GM19351 (cell line): ENCODE measurements around the gene WNT3A.
"Not testable (repeated sequence)": the region's sequence is repeated elsewhere in the genome, so short reads cannot be mapped to it uniquely, and the experiment has no call there.

Source experiments
- ATAC-seq: cut with Tn5 transposase; IDR thresholded peaks from one replicate; pipeline ENCODE4 v1.9.1; 2021; ENCODE audit warnings: mild to moderate bottlenecking, moderate library complexity; ENCODE audit not compliant: unreplicated experiment

Gene WNT3A

GRCh38 chr1:228011721-228012311, 5.0 kb downstream of the WNT3A start:
- ATAC-seq = no peak

- ATAC-seq = no peak
Observed at GRCh38 chr1:228012555-228012954, 5.8 kb downstream of the WNT3A start.

- no peak for ATAC-seq
Observed at GRCh38 chr1:228013131-228013934, 6.5 kb downstream of the WNT3A start.

- ATAC-seq = no peak
Observed at GRCh38 chr1:228013935-228014930, 7.4 kb downstream of the WNT3A start.

GRCh38 chr1:228015276-228016180, 8.7 kb downstream of the WNT3A start:
- ATAC-seq = no peak

GRCh38 chr1:228016181-228016510, 9.3 kb downstream of the WNT3A start:
- no peak for ATAC-seq

GRCh38 chr1:228016653-228017355, 10.0 kb downstream of the WNT3A start:
- no peak for ATAC-seq

- no peak for ATAC-seq
Observed at GRCh38 chr1:228017356-228018124, 10.7 kb downstream of the WNT3A start.

- ATAC-seq = no peak
Observed at GRCh38 chr1:228018125-228018398, 11.3 kb downstream of the WNT3A start.

GRCh38 chr1:228018961-228019721, 12.3 kb downstream of the WNT3A start:
- ATAC-seq = no peak

GRCh38 chr1:228019722-228020083, 12.9 kb downstream of the WNT3A start:
- ATAC-seq = not testable (repeated sequence)

- no peak for ATAC-seq
Observed at GRCh38 chr1:228020686-228021354, 14.0 kb downstream of the WNT3A start.

GRCh38 chr1:228021355-228022030, 14.7 kb downstream of the WNT3A start:
- no peak for ATAC-seq

GRCh38 chr1:228022571-228023293, 15.9 kb downstream of the WNT3A start:
- no peak for ATAC-seq

GRCh38 chr1:228023294-228023639, 16.5 kb downstream of the WNT3A start:
- no peak for ATAC-seq

GRCh38 chr1:228029281-228029680, 22.5 kb downstream of the WNT3A start:
- no peak for ATAC-seq
